Testis (tissue), 2 donors: ENCODE results near the gene EFNB2.

Experiments used
- CTCF ChIP-seq, 3 experiments: fragments of 450-650 bp in 2 of 3; fragments of 200-600 bp in 1 of 3; sonication (generic) in 1 of 3; IDR thresholded peaks; one replicate each; pipeline ENCODE4 v1.5.1; 2016 to 2019; ENCODE audit warnings: antibody characterized with exemption in 3 of 3, mild to moderate bottlenecking in 2 of 3, moderate library complexity in 1 of 3
- POLR2A ChIP-seq: fragments of 450-650 bp; IDR thresholded peaks from one replicate; pipeline ENCODE4 v1.6.1; 2017; ENCODE audit warnings: antibody characterized with exemption, mild to moderate bottlenecking, moderate library complexity

- TF ChIP-seq CTCF (IDR thresholded peaks at IDR 0.05): no peak
- no peak for TF ChIP-seq POLR2A
Measured at GRCh38 chr13:106491928-106492587, 43.4 kb downstream of the EFNB2 start.
